Stimulated activated CD4-positive, alpha-beta T cell treated with anti-CD3 and anti-CD28 coated beads, Interleukin-4, amount 100 ng/mL, for 48 hours (primary cell): Measurements from ENCODE around the gene CDCA4.
"Not testable (repeated sequence)": the region's sequence is repeated elsewhere in the genome, so short reads cannot be mapped to it uniquely, and the experiment has no call there.

Source experiments
- DNase-seq, 2 donors: peaks; one replicate each; pipeline ENCODE4 v3.0.0-alpha.2; 2020; ENCODE audit warnings: low read depth in 2 of 2

CDCA4 gene

GRCh38 chr14:105020815-105021655 lies at the start of gene CDCA4:
Gene CDCA4, minus strand, starts transcription at chr14:105021083. Its CDS starts 9,154 bp downstream, at chr14:105011929.
- peak; percentile 98 for DNase-seq

DNA sequence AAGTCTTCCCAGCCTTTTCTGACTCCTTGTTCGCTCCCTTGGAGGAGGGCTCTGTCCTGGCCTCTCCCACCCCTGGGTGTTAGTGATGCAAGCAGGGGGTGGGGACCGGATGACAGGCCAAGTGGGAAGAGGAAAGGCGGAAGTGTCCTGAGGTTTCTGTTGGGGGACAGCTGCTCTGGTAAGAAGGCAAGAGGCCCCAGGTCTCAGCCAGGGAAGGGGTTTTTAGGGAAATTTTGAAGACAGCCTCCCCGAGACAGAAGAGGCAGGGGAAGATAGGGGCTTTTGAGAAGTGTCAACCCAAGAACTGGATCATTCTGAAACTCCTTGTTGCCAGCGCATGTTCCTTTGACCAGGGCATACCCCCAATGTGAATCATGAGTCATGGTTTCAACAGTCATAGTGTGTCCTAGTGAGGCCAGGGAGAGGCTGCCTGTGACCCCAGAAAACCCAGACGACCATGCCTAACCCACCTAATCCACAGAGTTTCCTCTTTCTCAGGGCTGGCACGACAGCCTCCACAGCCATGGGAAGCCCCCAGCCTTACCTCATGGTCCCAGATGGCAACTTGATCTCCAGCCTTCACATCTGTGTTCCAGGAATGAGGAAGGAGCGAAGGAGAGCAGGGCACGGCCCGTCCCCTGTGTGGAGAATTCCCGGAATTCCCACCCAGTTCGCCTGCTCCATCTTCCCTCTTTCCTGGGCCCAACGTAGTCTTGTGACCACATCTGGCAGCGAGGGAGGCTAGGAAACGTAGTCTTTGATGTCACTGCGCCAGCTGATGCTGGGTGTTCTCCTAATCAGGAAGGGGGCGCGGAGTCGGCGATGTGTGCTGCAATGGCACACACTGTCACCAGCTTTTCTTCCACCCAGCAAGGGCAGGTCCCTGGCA lies 49.2 kb upstream of the CDCA4 start:
- DNase-seq = no peak

GRCh38 chr14:105069522-105069870 lies 48.6 kb upstream of the CDCA4 start:
- DNase-seq = no peak

- no peak for DNase-seq
Observed at GRCh38 chr14:105068818-105069217, 47.9 kb upstream of the CDCA4 start.

DNA sequence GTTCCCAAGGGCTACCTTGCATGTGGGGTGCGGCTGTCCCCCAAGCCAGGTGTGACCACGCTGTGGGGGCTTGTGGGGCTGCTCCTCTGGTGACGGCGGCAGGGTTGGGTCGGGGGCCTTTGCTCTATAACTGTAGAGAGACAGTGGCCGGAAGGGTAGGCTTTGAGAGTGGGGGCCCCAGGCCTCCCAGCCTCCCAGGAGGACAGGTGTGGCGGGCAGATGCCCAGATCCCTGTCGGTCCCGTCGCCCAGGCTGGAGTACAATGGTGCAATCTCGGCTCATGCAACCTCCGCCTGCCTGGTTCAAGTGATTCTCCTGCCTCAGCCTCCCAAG lies 47.1 kb upstream of the CDCA4 start:
- DNase-seq = no peak

DNA sequence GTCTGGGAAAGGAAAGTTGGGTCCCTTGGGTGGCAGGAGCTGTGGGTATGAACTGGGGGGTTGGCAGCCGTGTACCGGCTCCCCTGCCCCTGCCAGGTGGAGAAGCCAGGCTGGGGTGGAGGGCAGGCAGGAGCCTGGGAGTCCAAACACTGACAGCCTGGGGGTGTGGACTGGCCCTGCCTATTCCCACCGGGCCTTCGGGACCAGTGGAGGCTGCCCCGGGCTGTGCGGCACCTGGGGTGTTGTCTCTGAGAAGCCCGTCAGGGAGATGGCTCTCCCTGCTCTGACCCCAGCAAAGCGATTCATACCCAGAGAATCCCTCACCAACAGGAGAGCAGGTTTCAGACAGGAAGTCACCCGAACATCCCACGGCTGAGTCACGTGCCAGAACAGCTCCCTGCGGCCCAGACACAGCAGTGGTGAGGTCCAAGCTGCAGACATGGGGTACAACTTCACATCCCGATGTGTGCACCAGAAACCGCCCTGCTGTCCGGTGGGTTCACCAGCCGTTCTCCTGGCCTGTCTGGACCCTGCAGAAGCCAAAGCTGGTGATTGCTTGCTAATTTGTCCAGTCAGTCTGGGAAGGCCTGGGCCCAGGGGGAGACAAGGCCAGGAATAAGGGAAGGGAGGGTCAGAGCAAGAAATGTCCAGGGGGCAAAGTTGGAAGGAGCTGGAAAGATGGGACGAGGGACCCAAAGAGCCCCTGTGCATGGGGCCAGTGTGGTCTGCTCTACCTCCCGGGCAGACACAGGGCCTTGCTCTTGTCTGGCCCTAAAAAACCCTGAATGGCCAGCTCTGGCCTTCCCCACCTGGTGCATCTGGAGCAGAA lies 46.5 kb upstream of the CDCA4 start:
- peak; percentile 57 to 73 for DNase-seq

DNA sequence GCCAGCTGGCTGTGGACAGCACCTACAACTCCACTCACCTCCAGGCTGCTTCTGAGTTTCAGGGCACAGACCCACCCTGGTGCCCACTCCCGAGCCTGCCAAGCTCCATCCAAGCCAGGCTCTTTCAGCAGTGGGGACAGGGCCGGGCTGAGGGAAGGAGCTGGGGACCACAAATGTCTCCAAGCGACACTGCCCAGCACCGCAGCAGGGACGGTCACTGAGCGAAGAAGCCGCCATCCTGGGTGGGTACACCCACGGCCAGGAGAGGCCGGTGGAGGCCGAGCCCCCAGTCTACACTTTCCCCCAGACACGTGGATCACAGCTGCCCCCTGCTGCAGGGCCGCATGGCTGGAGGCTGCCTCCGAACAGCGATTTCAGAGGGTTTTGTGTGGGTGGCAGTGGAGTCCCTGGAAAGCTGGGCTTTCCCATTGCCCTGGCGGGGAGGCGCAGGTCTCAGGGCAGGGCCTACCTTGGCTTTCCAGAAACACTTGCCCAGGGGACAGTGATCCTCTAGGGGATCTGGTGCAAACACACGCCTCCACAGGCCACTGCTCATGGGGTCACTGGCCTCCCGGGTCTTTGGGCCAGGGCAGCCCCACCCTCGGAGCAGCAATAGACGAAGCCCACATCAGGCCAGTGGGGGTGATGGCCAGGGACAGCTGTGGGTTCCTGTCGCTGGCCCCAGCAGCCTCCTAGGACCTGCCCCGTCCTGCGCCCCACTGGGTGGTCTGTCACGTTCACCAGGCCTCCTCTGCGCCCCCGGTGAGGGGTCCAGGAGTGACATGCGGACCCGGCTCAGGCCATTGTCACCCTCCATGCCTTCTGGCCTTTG lies 45.6 kb upstream of the CDCA4 start:
- no peak for DNase-seq

GRCh38 chr14:105065280-105066228 lies 44.7 kb upstream of the CDCA4 start, which contains the start of gene GPR132:
Gene GPR132, minus strand, starts transcription at chr14:105065430. Its CDS starts 10,010 bp downstream, at chr14:105055420.
- DNase-seq = peak; percentile 67 to 80

GRCh38 chr14:105064721-105065143 lies 43.8 kb upstream of the CDCA4 start:
- no peak for DNase-seq

DNA sequence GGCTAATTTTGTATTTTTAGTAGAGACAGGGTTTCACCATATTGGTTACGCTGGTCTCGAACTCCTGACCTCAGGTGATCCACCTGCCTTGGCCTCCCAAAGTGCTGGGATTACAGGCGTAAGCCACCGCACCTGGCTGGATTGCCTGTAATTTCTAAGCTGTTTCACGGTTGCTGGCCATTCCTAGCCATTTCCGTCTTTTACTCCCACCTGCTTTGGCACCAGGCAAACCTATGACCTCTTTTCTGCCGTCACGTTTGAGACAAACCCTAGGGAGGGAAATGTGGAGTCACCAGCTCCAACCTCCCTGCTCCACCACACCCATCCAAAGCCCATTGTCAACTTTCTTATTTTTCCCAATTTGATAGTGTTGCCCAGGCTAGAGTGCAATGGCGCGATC lies 43.1 kb upstream of the CDCA4 start:
- no peak for DNase-seq

DNA sequence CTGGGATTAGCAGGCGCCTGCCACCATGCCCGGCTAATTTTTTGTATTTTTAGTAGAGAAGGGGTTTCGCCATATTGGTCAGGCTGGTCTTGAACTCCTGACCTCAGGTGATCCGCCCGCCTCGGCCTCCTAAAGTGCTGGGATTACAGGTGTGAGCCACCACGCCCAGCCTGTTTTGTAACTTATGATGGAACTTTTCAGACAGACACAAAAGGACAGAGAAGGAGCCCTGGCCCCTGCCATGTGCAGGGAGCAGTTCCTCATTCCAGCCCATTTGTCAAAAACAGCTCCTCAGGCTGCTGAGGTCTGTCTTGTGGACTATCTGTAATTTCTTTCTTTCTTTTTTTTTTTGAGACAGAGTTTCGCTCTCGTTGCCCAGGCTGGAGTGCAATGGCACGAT lies 42.6 kb upstream of the CDCA4 start:
- DNase-seq = not testable (repeated sequence)

GRCh38 chr14:105063056-105063455 lies 42.2 kb upstream of the CDCA4 start:
- no peak for DNase-seq

- no peak for DNase-seq
Observed at GRCh38 chr14:105062048-105062433, 41.2 kb upstream of the CDCA4 start.

- peak; percentile 37 to 67 for DNase-seq
Observed at GRCh38 chr14:105061428-105062047, 40.7 kb upstream of the CDCA4 start.

DNA sequence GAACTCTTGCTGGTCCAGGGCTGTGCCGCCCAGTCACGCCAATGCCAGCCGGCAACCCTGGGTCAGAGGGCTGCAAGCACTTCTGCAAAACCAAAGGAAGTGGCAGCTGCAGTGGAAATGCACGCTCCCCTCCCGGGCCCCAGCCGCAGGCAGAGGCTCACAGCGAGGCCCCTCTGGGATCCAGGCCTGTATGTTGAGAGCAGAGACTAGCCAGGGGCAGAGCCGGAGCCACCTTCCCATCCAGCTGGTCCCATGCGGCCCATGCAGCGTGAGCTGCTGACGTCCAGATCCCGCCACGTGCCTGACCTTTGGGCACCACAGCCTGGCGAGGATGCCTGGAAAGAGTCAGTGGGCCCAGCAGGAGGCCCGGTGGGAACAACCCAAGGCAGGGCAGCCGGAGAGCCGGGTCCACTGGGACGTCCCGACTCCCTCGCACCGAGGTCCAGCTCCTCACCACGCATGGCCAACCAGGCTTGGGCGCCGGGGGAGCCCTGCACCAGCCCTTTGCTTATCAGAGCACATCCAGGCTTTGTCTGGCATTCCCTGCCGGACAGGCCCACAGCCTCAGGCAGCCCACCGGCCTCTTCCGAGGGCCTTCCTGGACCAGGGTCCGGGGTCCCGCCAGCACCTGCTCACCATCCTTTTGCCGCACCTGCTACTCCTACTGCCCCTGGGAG lies 40.0 kb upstream of the CDCA4 start:
- peak in 1 of 2 donors; percentile 39 for DNase-seq

DNA sequence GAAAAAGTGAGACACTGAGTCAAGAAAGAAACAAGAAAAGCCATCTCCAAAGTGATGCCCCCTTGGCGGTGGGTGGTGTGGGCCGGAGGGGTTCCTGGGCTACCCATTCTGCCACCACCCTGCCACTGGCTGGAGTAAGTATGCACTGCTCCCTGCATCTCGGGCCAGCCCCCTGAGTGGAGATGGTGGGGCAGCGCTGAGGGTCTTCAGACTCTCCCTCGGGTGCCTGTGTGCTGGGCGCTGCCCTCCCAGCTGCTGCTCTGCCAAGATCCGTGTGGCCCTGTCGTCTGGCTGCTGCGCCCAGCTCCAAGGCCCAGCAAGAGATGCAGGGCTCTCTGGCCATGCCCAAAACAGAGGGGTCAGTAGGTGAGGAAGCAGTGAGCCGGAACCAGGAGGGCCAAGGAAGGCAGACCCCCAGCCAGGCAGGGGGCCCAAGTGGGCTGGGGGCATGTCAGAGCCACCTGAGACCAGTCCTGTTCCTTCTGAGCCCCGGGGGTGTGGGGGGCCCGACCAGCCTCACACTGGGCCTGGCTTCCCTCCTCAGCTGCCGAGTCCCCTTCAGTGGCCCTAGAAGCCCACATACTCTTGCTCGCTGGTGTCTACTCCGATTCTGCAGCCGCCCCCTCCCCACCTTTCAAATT lies 39.2 kb upstream of the CDCA4 start:
- DNase-seq = no peak

DNA sequence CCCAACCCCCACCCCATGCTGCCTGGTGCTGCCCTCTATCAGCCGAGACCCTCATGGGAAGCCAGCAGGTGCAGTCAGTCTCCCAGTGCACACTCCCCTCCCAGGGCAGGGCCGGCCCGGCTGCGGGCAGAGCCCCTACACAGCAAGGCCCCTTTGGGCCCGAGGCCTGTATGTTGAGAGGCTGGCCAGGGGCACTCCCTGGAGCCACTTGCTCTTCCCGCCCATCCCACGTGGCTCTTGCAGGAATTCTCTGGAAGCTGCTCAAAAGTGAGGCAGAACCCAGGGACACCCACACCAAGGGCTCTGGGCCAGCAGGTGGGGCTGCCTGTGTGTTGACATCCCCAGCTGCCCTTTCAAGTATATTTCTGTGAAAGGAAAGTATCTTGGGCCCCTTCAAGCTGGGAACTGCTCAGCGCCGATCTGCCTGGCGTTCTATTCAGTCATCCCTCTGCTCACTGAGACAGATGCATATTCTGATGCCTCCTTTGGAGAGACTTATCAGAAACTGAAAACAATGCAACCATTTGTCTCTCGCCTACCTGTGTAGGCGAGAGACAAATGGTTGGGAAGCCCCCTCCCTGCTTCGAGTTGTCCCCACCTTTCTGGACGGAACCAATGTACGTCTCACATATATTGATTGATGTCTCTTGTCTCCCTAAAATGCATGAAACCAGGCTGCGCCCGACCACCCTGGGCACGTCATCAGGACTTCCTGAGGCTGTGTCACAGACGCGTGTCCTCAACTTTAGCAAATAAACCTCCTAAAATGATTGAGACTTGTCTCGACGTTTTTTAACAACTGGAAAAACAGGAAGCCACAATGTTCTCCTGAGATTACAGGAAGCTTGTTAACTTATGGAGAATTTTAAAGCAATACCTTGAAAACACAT lies 38.4 kb upstream of the CDCA4 start:
- DNase-seq = peak in 1 of 2 donors; percentile 43
